HepG2 (cell line): ENCODE results near the gene RTKN2. TPM values are rescaled to one million over a fixed set of nuclear protein-coding genes. Genes with fewer than 3 reads are reported as not detected.

Experiments used
- AGO1 ChIP-seq: fragments of 200-400 bp; formaldehyde crosslinking; IDR thresholded peaks from 2 replicates; pipeline ENCODE4 v1.6.1; 2017; ENCODE audit warnings: mild to moderate bottlenecking, low read depth, low read length, moderate library complexity; ENCODE audit not compliant: poor library complexity, severe bottlenecking
- ARID2 ChIP-seq: sonication (generic); formaldehyde crosslinking; IDR thresholded peaks from 2 replicates; pipeline ENCODE4 v1.8.1; 2022; ENCODE audit warnings: mild to moderate bottlenecking, missing genetic modification reagents, borderline replicate concordance
- FOXO1 ChIP-seq: sonication (generic); formaldehyde crosslinking; IDR thresholded peaks from 2 replicates; pipeline ENCODE4 v1.4.0; 2020; ENCODE audit warnings: missing genetic modification reagents
- GABPB1 ChIP-seq: IDR thresholded peaks from 2 replicates; pipeline ENCODE4 v1.6.1; 2016; ENCODE audit warnings: mild to moderate bottlenecking, missing genetic modification reagents, moderate library complexity, missing compliant biosample characterization
- PAF1 ChIP-seq: IDR thresholded peaks from 2 replicates; pipeline ENCODE4 v1.6.1; 2016; ENCODE audit warnings: missing genetic modification reagents, missing compliant biosample characterization
- SNRNP70 ChIP-seq: fragments of 200-400 bp; formaldehyde crosslinking; IDR thresholded peaks from 2 replicates; pipeline ENCODE4 v1.6.1; 2017; ENCODE audit warnings: mild to moderate bottlenecking, low read depth, low read length, moderate library complexity
- THYN1 ChIP-seq: sonication (generic); formaldehyde crosslinking; IDR thresholded peaks from 2 replicates; pipeline ENCODE4 v1.8.1; 2023; ENCODE audit warnings: low read depth, mild to moderate bottlenecking, moderate library complexity, missing genetic modification reagents, borderline replicate concordance
- TOPORS ChIP-seq: sonication (generic); formaldehyde crosslinking; IDR thresholded peaks from 2 replicates; pipeline ENCODE4 v1.8.0; 2023; ENCODE audit warnings: mild to moderate bottlenecking, missing genetic modification reagents
- ZBTB21 ChIP-seq: sonication (generic); formaldehyde crosslinking; IDR thresholded peaks from 2 replicates; pipeline ENCODE4 v1.4.0; 2020; ENCODE audit warnings: missing genetic modification reagents
- ZBTB37 ChIP-seq: sonication (generic); formaldehyde crosslinking; IDR thresholded peaks from 2 replicates; pipeline ENCODE4 v1.4.0; 2020; ENCODE audit warnings: mild to moderate bottlenecking, missing genetic modification reagents
- ZNF205 ChIP-seq: IDR thresholded peaks from 2 replicates; pipeline ENCODE4 v1.6.1; 2018; ENCODE audit warnings: missing biosample characterization, missing genetic modification reagents
- ZNF597 ChIP-seq: sonication (generic); formaldehyde crosslinking; IDR thresholded peaks from 2 replicates; pipeline ENCODE4 v1.5.0; 2020; ENCODE audit warnings: missing genetic modification reagents
- polyA plus RNA-seq, 8 experiments: library from polyadenylated mRNA; depleted of rRNA in 3 of 8; stranded (reverse) in 7 of 8; unstranded in 1 of 8; fragments of >200 nt; fragmentation: Illumina TruSeq in 4 of 8; extraction: Trizol in 4 of 8; gene quantifications; 2 replicates each; pipeline versions ENCODE4 v1.2.1 to v1.2.3, GENCODE V29; 2011 to 2016; ENCODE audit warnings: low read depth in 4 of 8, missing spikeins in 1 of 8, mixed read lengths in 1 of 8; ENCODE audit not compliant: insufficient read depth in 1 of 8
- total RNA-seq, 5 experiments: library from RNA; depleted of rRNA; stranded (reverse); fragments of >200 nt; fragmentation: Illumina TruSeq; extraction: Trizol; gene quantifications; 2 replicates each; pipeline ENCODE4 v1.2.3, GENCODE V29; 2016; ENCODE audit warnings: low read depth in 1 of 5

Gene RTKN2
- total and polyA plus RNA-seq, 2 of the 13 experiments (the other 11 are each of a cell fraction or from before 2014, with no cell fraction given): 2.2 to 7.0 TPM

GRCh38 chr10:62266147-62266546 lies 2.5 kb downstream of the RTKN2 start (continued):
- TF ChIP-seq GABPB1 (CRISPR knock-in tag) (no peak), PAF1 (CRISPR knock-in tag) (no peak), ZBTB21 (CRISPR knock-in tag) (no peak), SNRNP70 (no peak), AGO1 (no peak), ZNF597 (CRISPR knock-in tag) (no peak), THYN1 (no peak), FOXO1 (CRISPR knock-in tag) (no peak), ZNF205 (no peak), ARID2 (no peak), TOPORS (CRISPR knock-in tag) (no peak), ZBTB37 (CRISPR knock-in tag) (no peak)
- TF ChIP-seq, all 625 proteins: peak for 0
